GM19238 (cell line): ENCODE results near the gene NOP9.

Source experiments
- DNase-seq: peaks from one replicate; pipeline ENCODE4 v3.0.0; 2011; ENCODE audit warnings: low spot score; ENCODE audit not compliant: insufficient read length

Gene NOP9

DNA sequence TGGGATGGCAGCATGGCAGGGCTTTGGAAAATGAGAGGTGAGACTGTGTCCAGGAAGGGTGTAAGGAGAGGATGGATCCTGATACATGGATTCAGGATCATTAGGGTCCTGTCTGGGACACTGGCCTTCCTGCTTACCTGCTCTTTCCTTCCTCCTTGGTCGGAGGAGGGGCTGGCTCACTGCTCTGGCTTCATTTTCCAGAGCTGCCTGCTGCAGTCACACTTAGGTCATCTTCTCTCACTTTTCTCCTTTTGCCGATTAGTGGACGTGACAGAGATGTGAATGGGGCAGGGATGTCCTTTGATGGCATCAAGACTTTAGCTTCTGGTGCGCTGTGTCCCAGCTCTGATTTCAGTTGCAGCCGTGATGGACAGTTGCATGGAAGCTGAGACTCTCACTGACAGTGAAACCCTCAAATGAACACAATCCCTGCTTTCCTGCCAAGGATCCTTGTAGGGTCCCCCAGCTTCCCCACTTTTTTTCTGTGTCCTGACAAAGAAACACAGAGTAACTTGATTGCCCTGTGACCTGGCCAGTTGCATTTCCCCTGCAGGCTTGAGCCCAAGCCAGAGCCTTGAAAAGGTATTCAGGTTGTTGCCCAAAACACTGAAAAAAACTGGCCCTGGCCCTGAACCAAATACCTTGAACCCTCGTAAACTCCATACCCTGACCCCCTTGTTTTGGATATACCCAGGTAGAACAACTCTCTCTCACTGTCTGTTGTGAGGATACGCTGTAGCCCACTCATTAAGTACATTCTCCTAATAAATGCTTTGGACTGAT is 8.9 kb downstream of the NOP9 start:
- no peak for DNase-seq

- DNase-seq = no peak
Observed at GRCh38 chr14:24309538-24310264, 10.1 kb downstream of the NOP9 start, which contains the start of gene LTB4R2. TSS of gene LTB4R2 (plus strand) at chr14:24310140. CDS start at chr14:24310665, 525 bp downstream.

- DNase-seq = no peak
Observed at GRCh38 chr14:24310265-24310645, 10.6 kb downstream of the NOP9 start.

DNA sequence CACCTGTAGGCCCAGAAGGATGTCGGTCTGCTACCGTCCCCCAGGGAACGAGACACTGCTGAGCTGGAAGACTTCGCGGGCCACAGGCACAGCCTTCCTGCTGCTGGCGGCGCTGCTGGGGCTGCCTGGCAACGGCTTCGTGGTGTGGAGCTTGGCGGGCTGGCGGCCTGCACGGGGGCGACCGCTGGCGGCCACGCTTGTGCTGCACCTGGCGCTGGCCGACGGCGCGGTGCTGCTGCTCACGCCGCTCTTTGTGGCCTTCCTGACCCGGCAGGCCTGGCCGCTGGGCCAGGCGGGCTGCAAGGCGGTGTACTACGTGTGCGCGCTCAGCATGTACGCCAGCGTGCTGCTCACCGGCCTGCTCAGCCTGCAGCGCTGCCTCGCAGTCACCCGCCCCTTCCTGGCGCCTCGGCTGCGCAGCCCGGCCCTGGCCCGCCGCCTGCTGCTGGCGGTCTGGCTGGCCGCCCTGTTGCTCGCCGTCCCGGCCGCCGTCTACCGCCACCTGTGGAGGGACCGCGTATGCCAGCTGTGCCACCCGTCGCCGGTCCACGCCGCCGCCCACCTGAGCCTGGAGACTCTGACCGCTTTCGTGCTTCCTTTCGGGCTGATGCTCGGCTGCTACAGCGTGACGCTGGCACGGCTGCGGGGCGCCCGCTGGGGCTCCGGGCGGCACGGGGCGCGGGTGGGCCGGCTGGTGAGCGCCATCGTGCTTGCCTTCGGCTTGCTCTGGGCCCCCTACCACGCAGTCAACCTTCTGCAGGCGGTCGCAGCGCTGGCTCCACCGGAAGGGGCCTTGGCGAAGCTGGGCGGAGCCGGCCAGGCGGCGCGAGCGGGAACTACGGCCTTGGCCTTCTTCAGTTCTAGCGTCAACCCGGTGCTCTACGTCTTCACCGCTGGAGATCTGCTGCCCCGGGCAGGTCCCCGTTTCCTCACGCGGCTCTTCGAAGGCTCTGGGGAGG is 11.3 kb downstream of the NOP9 start, which contains the start of gene LTB4R:
Gene LTB4R, plus strand, starts transcription at position 857 of the 959 bp plus-strand sequence. CDS start 4,150 bp downstream, outside the sequence.
- peak; percentile 70 for DNase-seq

GRCh38 chr14:24311837-24312615 is 12.4 kb downstream of the NOP9 start:
- DNase-seq = no peak

DNA sequence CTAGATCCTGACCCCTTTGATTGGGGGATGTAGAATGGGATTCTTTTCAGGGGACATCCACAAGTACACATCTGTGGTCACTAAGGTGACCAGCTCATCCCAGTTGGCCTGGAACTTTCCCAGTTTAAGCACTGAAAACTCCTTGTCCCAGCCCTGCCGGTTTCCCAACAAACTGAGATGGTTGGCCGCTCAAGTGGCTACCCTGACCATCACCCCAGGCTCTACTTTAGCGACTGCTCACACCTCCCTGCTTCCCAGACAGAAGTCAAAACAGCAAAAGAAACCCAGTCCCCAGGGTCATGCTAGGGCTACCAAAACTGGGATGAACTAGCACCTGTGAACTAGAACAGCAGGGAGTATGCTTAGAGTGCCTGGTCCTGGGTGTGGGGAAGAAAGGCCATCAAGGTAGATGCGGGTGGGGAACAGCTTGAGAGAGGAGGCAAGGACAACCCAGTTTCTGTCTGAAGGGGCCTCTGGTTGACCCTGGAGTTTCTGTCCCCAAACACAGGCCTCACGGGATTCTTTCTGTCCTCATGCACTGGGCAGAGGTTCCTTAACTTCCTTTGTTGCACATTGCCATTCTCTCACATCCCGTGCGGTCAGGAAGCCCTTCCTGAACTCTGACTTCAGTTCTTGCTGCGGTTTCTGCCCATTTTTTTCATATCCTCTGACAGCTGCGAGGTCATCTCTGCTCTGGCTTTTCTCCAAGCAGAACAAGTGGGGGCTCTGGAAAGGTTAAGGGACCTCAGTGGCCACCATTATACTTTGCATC is 13.3 kb downstream of the NOP9 start:
- DNase-seq = no peak

- DNase-seq = no peak
Observed at GRCh38 chr14:24313913-24314312, 14.3 kb downstream of the NOP9 start.

- no peak for DNase-seq
Observed at GRCh38 chr14:24314377-24315193, 14.9 kb downstream of the NOP9 start.

DNA sequence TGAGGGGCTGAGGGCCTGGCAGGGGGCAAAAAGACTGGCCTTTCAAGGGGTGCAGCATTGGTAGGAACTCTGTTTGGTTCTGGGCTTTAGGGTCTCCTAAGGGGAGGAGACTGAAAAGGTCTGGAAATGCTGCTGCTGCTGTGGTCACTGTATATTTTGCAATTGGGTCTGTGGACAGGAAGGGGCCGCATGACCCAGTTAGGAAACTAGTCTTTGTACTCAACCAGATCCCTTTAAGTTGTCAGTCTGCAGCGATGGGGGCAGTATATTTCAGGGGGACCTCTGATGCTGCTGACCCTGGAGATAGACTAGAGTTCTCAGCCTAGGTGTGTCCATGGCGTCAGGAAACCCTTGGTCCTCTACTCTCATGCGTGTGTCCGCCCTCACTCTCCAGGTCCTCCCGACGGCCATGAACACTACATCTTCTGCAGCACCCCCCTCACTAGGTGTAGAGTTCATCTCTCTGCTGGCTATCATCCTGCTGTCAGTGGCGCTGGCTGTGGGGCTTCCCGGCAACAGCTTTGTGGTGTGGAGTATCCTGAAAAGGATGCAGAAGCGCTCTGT is 15.7 kb downstream of the NOP9 start:
- no peak for DNase-seq

GRCh38 chr14:24315807-24316596 is 16.4 kb downstream of the NOP9 start:
- no peak for DNase-seq

- no peak for DNase-seq
Observed at GRCh38 chr14:24316597-24316950, 16.9 kb downstream of the NOP9 start.

GRCh38 chr14:24317141-24317928 is 17.7 kb downstream of the NOP9 start:
- DNase-seq = no peak

DNA sequence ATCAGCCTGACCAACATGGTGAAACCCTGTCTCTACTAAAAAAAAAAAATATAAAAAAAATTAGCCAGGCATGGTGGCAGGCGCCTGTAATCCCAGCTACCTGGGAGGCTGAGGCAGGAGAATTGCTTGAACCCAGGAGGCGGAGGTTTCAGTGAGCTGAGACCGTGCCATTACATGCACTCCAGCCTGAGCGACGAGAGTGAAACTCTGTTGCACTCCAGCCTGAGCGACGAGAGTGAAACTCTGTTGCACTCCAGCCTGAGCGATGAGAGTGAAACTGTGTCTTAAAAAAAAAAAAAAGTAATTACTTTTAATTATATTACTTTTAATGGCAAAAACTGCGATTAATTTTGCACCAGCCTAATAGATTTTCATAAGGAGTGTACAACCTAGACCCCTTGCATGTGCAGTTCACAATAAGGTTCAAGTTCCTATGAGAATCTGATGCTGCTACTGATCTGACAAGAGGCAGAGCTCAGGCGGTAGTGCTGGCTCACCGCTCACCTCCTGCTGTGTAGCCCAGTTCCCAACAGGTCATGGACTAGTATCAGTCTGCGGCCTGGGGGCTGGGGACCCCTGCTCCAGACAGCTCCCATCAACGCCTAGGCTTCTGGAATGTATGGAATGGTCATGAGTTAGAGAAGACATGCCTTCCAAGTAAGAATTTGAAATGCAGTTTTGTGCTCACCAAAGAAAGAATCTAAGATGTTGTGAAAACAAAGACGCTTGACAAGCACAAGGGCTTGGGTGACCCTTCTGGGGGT is 21.7 kb downstream of the NOP9 start:
- DNase-seq = no peak

DNA sequence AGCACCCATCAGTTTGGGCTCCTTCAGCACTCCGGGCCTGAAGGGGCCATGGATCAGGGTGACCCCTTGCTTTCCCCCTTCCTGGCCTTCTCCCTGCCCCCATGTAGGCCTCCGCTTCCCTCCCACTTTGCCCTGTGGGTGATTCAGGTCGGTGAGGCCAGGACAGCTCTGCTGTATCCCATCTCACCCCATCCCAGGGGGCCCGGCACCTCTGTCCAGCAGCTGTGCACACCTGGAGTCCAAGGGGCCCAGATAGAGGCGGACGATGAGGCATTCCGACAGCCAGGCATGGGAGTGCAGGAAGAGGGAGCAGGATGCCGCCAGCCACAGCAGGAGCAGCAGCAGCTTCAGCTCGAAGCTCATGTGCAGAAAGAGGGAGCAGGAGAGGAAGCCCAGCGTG is 23.0 kb downstream of the NOP9 start:
- DNase-seq = no peak

GRCh38 chr14:24323341-24323740 is 23.7 kb downstream of the NOP9 start:
- DNase-seq = no peak

GRCh38 chr14:24324024-24324423 is 24.4 kb downstream of the NOP9 start:
- no peak for DNase-seq
